Loucy (cell line): Measurements from ENCODE around the gene KCNT2.

ENCODE experiments used
- H2AFZ ChIP-seq: fragments of 200-600 bp; sonication (generic); 2 replicates; pipeline ENCODE4 v1.6.0; 2016; ENCODE audit warnings: antibody characterized with exemption, mild to moderate bottlenecking, low read length, moderate library complexity
- H3F3A ChIP-seq: fragments of 200-600 bp; 2 replicates; pipeline ENCODE4 v1.6.0; 2016; ENCODE audit warnings: antibody characterized with exemption, low read depth, mild to moderate bottlenecking
- H3K27me3 ChIP-seq: fragments of 200-600 bp; sonication (generic); 2 replicates; pipeline ENCODE4 v1.6.1; 2014; ENCODE audit warnings: low read length, mild to moderate bottlenecking; ENCODE audit not compliant: insufficient read depth, poor library complexity, severe bottlenecking
- H3K36me3 ChIP-seq: fragments of 200-600 bp; sonication (generic); 2 replicates; pipeline ENCODE4 v1.6.1; 2016; ENCODE audit warnings: low read length; ENCODE audit not compliant: insufficient read depth
- H3K4me1 ChIP-seq: fragments of 200-600 bp; sonication (generic); 2 replicates; pipeline ENCODE4 v1.5.1; 2014; ENCODE audit warnings: low read length, mild to moderate bottlenecking; ENCODE audit not compliant: insufficient read depth, poor library complexity, severe bottlenecking
- H3K4me2 ChIP-seq: fragments of 200-600 bp; sonication (generic); 2 replicates; pipeline ENCODE4 v1.6.0; 2014; ENCODE audit warnings: antibody characterized with exemption, low read length, low read depth, mild to moderate bottlenecking; ENCODE audit not compliant: poor library complexity, severe bottlenecking
- H3K4me3 ChIP-seq: fragments of 200-600 bp; sonication (generic); 2 replicates; pipeline ENCODE4 v1.5.1; 2014; ENCODE audit warnings: low read length, mild to moderate bottlenecking, mixed read lengths; ENCODE audit not compliant: poor library complexity, severe bottlenecking
- H3K79me2 ChIP-seq: fragments of 200-600 bp; sonication (generic); 2 replicates; pipeline ENCODE4 v1.6.1; 2014; ENCODE audit warnings: low read length; ENCODE audit not compliant: insufficient read depth
- H3K9ac ChIP-seq: fragments of 200-600 bp; sonication (generic); 2 replicates; pipeline ENCODE4 v1.6.0; 2014; ENCODE audit warnings: mild to moderate bottlenecking, low read depth, low read length, moderate library complexity; ENCODE audit not compliant: poor library complexity, severe bottlenecking
- H3K9me2 ChIP-seq: fragments of 200-600 bp; sonication (generic); replicated peaks from 2 replicates; pipeline ENCODE4 v1.6.1; 2016; ENCODE audit warnings: low read depth, low read length, mixed read lengths
- H3K9me3 ChIP-seq: fragments of 200-600 bp; sonication (generic); 2 replicates; pipeline ENCODE4 v1.6.1; 2014; ENCODE audit warnings: mild to moderate bottlenecking, antibody characterized with exemption, low read length, low read depth; ENCODE audit not compliant: insufficient read depth
- H4K20me1 ChIP-seq: fragments of 200-600 bp; sonication (generic); 2 replicates; pipeline ENCODE4 v1.6.0; 2014; ENCODE audit warnings: antibody characterized with exemption, low read length, mild to moderate bottlenecking; ENCODE audit not compliant: insufficient read depth, poor library complexity, severe bottlenecking
- EZH2phosphoT487 ChIP-seq: fragments of 200-600 bp; IDR thresholded peaks from 2 replicates; pipeline ENCODE4 v1.6.1; 2018; ENCODE audit warnings: antibody characterized with exemption, mild to moderate bottlenecking, moderate library complexity, borderline replicate concordance
- TF ChIP-seq, protein P1 (sequence below): fragments of 200-600 bp; sonication (generic); conservative IDR thresholded peaks from 2 replicates; pipeline ENCODE4 v1.5.1; 2014; ENCODE audit warnings: mild to moderate bottlenecking, antibody characterized with exemption, low read length

The KCNT2 gene

DNA sequence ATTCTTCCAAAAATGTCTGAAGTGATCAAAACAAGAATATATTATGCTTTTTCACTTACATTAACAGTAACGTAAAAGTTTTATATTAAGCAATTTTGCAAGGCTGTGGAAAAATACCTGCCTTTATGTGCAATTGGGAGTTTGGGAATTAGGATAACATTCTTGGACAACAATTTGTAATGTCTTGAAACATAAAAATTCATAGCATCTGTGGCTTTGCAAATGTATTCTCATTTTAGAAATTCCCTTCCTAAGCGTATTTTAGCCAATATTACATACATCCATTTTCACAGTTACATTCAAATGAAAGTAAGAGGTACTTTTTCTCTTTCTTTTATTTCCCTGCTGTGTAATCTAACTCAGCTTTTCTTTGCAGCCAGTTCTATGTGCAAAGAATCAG is 30.2 kb upstream of the KCNT2 start:
- no peaks in the 10 kb centered on the region for H3K79me2 ChIP-seq
- H3K9ac ChIP-seq = no peak overlapping the region
- TF ChIP-seq EZH2phosphoT487 = no peak
- TF ChIP-seq, protein P1, sequence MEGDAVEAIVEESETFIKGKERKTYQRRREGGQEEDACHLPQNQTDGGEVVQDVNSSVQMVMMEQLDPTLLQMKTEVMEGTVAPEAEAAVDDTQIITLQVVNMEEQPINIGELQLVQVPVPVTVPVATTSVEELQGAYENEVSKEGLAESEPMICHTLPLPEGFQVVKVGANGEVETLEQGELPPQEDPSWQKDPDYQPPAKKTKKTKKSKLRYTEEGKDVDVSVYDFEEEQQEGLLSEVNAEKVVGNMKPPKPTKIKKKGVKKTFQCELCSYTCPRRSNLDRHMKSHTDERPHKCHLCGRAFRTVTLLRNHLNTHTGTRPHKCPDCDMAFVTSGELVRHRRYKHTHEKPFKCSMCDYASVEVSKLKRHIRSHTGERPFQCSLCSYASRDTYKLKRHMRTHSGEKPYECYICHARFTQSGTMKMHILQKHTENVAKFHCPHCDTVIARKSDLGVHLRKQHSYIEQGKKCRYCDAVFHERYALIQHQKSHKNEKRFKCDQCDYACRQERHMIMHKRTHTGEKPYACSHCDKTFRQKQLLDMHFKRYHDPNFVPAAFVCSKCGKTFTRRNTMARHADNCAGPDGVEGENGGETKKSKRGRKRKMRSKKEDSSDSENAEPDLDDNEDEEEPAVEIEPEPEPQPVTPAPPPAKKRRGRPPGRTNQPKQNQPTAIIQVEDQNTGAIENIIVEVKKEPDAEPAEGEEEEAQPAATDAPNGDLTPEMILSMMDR = no peak
- H3K9me2 ChIP-seq = no peaks in the 10 kb centered on the region
- no peaks in the 10 kb centered on the region for H3K9me3 ChIP-seq
- no peak overlapping the region for H3K4me3 ChIP-seq
- no peaks in the 10 kb centered on the region for H4K20me1 ChIP-seq
- no peak overlapping the region for H3K4me2 ChIP-seq
- no peaks in the 10 kb centered on the region for H3F3A ChIP-seq
- no peaks in the 10 kb centered on the region for H3K27me3 ChIP-seq
- no peaks in the 10 kb centered on the region for H3K4me1 ChIP-seq
- H2AFZ ChIP-seq = no peak overlapping the region
- no peaks in the 10 kb centered on the region for H3K36me3 ChIP-seq

DNA sequence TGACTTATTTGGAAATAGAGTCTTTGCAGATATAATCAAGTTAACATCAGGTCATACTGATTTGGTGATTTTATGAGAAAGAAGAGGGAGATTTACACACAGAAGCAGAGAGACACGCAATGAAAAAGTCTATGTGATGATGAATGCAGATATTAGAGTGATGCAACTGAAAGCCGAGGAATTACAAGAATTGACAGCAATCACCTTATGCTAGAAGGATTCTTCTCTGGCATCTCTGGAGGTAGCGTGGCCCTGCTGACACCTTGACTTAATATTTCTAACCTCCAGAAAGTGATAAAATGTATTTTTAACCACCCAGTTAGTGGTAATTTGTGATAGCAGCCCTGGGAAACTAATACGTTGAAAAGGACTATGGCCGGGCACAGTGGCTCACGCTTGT is 29.4 kb upstream of the KCNT2 start:
- Histone ChIP-seq H2AFZ (no peak overlapping the region), H3K9me3 (no peaks in the 10 kb centered on the region), H3K79me2 (no peaks in the 10 kb centered on the region), H3K36me3 (no peaks in the 10 kb centered on the region), H3K4me3 (no peak overlapping the region), H3K27me3 (no peaks in the 10 kb centered on the region), H3K4me1 (no peaks in the 10 kb centered on the region), H3F3A (no peaks in the 10 kb centered on the region), H3K4me2 (no peak overlapping the region), H4K20me1 (no peaks in the 10 kb centered on the region), H3K9me2 (no peaks in the 10 kb centered on the region), H3K9ac (no peak overlapping the region)
- TF ChIP-seq, protein P1 = no peak
- TF ChIP-seq EZH2phosphoT487 = no peak

DNA sequence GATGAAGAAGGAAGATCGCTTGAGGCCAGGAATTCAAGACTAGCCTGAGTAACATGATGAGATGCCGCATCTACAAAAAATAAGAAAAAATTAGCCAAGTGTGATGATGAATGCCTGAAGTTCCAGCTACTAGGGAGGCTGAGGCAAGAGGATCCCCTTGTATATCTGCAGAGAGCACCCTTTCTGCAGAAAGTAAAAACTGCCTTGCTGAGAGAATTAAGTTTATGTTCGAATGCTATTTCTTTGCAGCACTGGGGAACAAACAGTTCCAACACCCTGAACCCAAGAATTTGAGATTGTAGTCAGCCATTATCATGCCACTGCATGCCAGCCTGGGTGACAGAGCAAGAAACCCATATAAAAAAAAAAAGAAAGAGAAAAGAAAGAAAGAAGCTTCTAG is 20.6 kb upstream of the KCNT2 start:
- Histone ChIP-seq H3F3A (no peaks in the 10 kb centered on the region), H3K4me2 (no peak overlapping the region), H2AFZ (no peak overlapping the region), H3K4me3 (no peak overlapping the region), H3K79me2 (no peaks in the 10 kb centered on the region), H3K36me3 (no peaks in the 10 kb centered on the region), H3K9me3 (no peaks in the 10 kb centered on the region), H3K9me2 (no peaks in the 10 kb centered on the region), H3K9ac (no peak overlapping the region), H3K27me3 (no peaks in the 10 kb centered on the region), H4K20me1 (no peaks in the 10 kb centered on the region), H3K4me1 (no peaks in the 10 kb centered on the region)
- no peak for TF ChIP-seq EZH2phosphoT487
- TF ChIP-seq, protein P1 = no peak
